ENCODE measurements around the gene CEACAM4. TPM values are rescaled to one million over a fixed set of nuclear protein-coding genes. Genes with fewer than 3 reads are reported as not detected.

CEACAM4 gene
- total and polyA plus RNA-seq, 2 of the 8 experiments (the other 6 are each of a cell fraction or from before 2014, with no cell fraction given) = not detected

- no peak overlapping the region for H4K91ac ChIP-seq (replicated peaks; ENCODE audit: insufficient read length, low read length)
- H3K4me3 ChIP-seq (ENCODE audit: extremely low read depth in 1 of 4, insufficient read depth in 2 of 4, low read depth in 3 of 4, low read length in 4 of 4) = no peak overlapping the region
- no peaks in the 10 kb centered on the region for H3K79me2 ChIP-seq (ENCODE audit: control insufficient read depth in 1 of 2, insufficient read depth in 2 of 2, low read length in 2 of 2)
- no peak for TF ChIP-seq ZNF274 (IDR thresholded peaks at IDR 0.05; ENCODE audit: borderline replicate concordance, extremely low read depth, low read length)
- no peak overlapping the region for H3K23ac ChIP-seq (ENCODE audit: insufficient read length)
- H4K8ac ChIP-seq (ENCODE audit: extremely low read depth, insufficient read depth, low read length) = no peak overlapping the region
- no peak overlapping the region for H2BK12ac ChIP-seq (ENCODE audit: low read depth, low read length)
- no peak overlapping the region for H3K18ac ChIP-seq (ENCODE audit: extremely low read depth, low read length)
- H3K79me1 ChIP-seq (ENCODE audit: low read depth, low read length) = no peaks in the 10 kb centered on the region
- H3K9ac ChIP-seq (replicated peaks in 1 of 4; ENCODE audit: extremely low read depth in 1 of 4, low read depth in 3 of 4, low read length in 3 of 4) = no peak overlapping the region
- POLR2A ChIA-PET (ENCODE audit: partially characterized antibody) = no interaction called here
- H3K27me3 ChIP-seq (replicated peaks in 1 of 4; ENCODE audit: control insufficient read depth in 3 of 4, extremely low read depth in 1 of 4, insufficient read depth in 3 of 4, low read length in 3 of 4) = no peaks in the 10 kb centered on the region
- H3K4ac ChIP-seq (replicated peaks; ENCODE audit: insufficient read length, low read depth, low read length) = no peak overlapping the region
- H2BK15ac ChIP-seq (ENCODE audit: low read length) = no peak overlapping the region
- peaks cover 65 to 73% of the 10 kb centered on the region in 2 experiments for H3K9me3 ChIP-seq (ENCODE audit: insufficient read depth in 2 of 2, low read depth in 1 of 2, low read length in 1 of 2)
- H2BK120ac ChIP-seq (replicated peaks; ENCODE audit: low read depth, low read length) = no peak overlapping the region
- WGBS, 2 experiments (ENCODE audit: extremely low coverage in 1 of 2, insufficient coverage in 1 of 2, insufficient read length in 1 of 2, insufficient replicate concordance in 2 of 2, low coverage in 1 of 2, low lambda C conversion rate in 2 of 2, missing lambda C conversion rate in 1 of 2) = 70% methylated on average over 1 of the region's 1 CpG; no CpG with 5 or more reads in 1 of the 2 experiments
- no peaks in the 10 kb centered on the region for H3K4me1 ChIP-seq (replicated peaks in 1 of 4; ENCODE audit: control insufficient read depth in 3 of 4, insufficient read depth in 4 of 4, low read length in 3 of 4)
- H3K27ac ChIP-seq (ENCODE audit: low read depth, low read length) = no peak overlapping the region
- no peaks in the 10 kb centered on the region for H3K36me3 ChIP-seq (ENCODE audit: control insufficient read depth in 2 of 4, insufficient read depth in 4 of 4, low read length in 3 of 4)
- H3K56ac ChIP-seq (replicated peaks; ENCODE audit: insufficient read length, low read depth, low read length) = no peak overlapping the region
- H3K14ac ChIP-seq (ENCODE audit: insufficient read length) = no peak overlapping the region
- FAIRE-seq = no peak
- H4K5ac ChIP-seq (ENCODE audit: insufficient read length, low read depth, low read length) = no peak overlapping the region
- no peak overlapping the region for H2AK5ac ChIP-seq (ENCODE audit: low read depth, low read length)
- H3K23me2 ChIP-seq (ENCODE audit: low read depth, low read length) = no peaks in the 10 kb centered on the region
- H3K4me2 ChIP-seq (ENCODE audit: insufficient read depth in 1 of 2, low read depth in 2 of 2, low read length in 2 of 2) = no peak overlapping the region
- no peak overlapping the region for H2BK20ac ChIP-seq (ENCODE audit: low read length)
- no peaks in the 10 kb centered on the region for H4K20me1 ChIP-seq (replicated peaks in 1 of 2; ENCODE audit: control insufficient read depth in 1 of 2, insufficient read depth in 2 of 2, low read length in 2 of 2)
- no peak overlapping the region for H2AFZ ChIP-seq (ENCODE audit: low read length)
- no peak overlapping the region for H2BK5ac ChIP-seq (ENCODE audit: low read depth, low read length)
- CTCF ChIA-PET (ENCODE audit: partially characterized antibody) = no interaction called here
- no peak for DNase-seq (ENCODE audit: low read depth in 1 of 2, low spot score in 2 of 2)
Measured at GRCh38 chr19:41668315-41668714, 41.4 kb upstream of the CEACAM4 start.
